HG03060 (cell line): Measurements from ENCODE around the gene WSCD1.

Experiments used
- ATAC-seq: cut with Tn5 transposase; IDR thresholded peaks from one replicate; pipeline ENCODE4 v1.9.1; 2021; ENCODE audit warnings: low read depth, moderate number of reproducible peaks; ENCODE audit not compliant: unreplicated experiment

The WSCD1 gene

DNA sequence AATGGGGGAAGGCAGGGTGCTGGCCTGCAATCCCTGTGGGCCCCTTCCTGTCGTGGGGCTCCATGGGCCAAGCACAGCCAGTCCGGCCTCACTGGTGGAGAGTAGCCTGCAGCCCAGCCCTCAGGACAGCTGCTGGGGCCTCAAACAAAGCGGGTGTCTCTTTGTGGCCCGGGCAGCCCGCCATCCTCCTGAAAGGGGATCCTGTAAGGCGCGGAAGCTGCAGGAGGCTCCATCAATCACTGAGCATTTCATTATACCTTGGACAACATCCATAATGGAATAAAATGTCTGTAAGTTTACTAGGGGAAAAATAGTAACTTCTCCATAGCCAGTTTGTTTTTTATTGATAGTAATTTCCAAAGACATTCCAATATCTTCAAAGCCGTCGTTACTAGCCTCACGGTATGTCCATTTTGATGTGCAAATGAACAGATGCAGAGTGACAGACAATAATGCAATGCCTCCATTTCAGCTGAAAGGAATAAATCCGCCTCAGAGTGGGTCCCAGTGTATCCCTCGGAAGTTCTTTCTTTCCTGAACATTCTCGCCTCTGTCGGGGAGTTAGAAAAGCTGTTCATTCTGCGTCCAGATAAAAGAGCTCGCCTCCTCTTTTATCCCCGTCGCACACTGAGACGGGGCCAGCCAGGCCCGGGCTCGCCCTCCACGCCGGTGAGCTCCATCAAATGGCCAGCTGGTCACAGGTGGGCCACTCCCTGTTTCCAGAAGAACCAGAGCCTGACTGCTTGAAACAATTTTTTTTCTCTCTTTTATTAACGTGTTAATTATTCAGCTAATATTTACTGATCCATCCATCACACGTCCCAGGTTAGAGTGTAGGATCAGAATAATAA is 14.4 kb downstream of the WSCD1 start:
- no peak for ATAC-seq

DNA sequence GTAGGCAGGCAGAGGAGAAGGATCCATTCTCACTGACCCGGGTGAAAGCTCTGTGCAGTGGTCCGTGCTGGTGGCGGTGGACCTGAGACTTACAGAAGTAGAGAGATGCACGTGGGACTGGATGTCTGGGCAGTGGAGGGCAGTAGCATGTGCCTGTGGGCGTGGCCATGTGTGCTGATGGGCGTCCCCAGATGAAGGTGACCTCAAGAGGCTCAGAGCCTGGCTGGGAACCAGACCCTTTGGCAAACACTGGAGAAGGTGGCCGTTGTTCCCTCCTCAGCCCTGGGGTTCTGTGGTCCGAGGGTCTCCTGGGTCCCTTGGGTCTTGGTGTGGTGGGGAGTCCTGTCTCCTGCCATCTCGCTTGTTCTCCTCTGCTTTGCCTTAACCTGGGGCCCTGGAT is 15.6 kb downstream of the WSCD1 start:
- ATAC-seq, result no peak

DNA sequence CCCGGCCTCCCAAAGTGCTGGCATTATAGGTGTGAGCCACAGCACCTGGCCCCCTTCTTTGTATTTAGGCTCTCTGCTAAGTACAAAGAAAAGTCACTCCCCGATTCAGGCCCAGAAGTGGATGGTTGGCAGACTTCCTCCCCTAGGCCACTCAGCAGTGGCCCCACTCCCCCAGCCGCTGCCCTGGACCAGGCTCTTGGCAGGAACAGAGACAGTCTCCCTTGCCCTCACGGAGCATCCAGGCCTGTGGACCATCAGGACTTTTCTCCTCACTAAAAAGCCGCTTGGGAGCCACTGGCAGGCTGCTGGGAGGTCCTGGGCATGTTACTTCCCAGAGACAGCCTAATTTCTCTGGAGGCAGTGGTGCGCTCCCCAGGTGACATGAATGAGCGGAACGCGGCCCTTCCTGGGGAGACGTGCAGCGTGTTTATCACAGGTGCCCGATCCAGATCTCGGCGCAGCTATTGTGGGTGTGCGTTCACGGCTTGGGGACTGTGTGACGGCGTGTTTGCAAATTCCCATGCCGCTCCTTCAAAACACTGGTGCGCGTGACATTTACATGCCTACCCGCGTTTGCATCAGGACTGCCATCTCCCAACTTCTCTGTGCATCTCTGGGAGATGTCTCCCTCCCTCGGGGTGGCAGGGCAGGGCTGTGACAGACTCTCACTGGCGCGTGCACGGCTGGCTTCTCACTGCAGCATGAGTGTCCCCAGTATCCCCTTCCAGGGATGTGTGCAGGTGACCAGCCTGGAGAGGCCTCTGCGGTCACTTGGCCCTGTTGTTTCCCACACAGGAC is 16.6 kb downstream of the WSCD1 start:
- ATAC-seq, result no peak

DNA sequence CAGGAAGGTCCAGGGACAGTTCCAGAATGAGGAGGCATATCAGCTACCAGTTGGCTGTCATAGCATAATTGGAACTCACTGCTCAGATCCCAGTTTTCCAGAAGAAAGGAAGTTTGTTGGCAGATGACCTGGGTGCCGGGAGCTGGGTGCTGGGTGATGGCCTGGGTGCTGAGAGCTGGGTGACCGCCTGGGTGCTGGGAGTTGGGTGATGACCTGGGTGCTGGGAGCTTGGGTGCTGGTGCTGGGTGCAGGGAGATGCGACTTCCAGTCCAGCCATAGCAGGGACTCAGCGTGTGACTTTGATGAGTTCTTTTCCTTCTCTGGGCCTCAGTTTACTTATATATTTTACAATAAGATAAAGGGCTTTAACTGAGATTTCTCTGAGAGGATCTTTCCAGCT is 18.0 kb downstream of the WSCD1 start:
- no peak for ATAC-seq

DNA sequence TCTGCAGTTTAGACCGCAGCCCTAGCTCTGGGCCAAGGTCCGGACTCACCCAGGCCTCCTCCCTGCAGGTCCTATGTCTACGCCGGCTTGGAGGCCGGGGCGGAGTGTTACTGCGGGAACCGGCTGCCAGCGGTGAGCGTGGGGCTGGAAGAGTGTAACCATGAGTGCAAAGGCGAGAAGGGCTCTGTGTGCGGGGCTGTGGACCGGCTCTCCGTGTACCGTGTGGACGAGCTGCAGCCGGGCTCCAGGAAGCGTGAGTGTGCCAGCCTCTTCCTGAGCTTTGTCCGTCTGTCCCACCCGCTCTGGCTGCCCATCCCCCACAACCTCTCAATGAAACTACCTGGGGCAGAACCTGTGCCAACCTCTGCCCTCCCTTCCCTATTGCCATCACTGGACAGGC is 20.1 kb downstream of the WSCD1 start:
- ATAC-seq, result no peak

DNA sequence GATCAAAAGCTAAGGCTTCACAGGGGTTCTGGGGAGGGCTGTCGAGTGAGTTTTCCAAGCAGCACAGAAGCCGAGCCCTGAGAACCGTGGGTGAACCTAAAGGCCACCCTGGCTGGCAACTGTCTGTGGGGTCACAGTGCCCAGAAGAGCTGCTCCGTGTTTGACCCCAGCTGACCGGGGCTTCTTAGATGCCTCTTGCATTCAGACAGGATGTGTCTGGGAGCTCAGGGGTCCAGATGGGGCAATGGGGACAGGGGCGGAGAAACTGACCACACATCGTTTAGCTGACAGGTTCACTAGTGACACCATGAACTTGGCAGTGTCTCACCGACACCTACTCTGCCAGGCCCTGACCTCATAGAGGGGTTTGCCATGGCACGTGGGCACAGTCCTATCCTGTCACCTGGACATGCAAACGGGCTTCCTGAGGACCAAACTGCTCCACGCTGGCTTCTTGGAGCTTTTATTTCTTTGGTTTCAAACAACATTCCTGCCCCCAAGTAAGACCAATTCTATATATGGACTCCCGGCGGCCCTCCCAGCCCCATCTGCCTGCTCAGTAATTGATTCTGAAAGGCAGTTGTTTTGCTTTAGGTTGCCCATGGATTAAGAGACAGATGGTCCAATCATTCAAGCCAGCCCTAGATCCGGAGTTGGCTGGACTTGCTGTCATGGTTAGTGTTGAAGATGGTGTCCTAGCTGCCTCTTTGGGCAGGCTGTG is 22.2 kb downstream of the WSCD1 start:
- ATAC-seq, result no peak

DNA sequence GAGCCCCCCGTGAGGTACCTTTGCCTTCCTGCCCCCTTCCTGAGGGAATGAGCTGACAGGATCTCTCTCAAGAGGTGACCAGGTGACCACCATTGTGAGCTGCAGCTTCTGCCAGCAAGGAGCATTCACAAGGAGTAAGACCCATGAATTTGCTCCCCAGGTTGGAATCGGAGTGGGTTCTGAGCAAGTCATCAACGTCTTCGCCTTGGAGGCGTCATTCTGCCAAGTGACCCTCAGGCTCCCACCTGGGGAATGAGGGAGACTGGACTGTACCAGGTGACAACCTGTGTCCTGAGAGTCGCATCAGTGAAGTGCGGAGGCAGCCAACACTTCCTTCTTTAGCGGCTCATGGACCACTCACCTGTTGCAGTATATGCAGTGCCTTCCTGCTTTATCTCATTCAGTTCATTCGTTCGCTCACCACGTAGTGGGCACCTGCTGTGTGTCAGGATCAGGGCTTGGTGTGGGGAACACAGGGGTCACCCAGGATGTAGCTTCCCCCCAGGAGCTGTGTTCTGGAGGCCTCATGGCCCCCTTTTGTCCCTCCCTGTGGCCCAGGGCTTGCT is 22.8 kb downstream of the WSCD1 start:
- ATAC-seq, result no peak

DNA sequence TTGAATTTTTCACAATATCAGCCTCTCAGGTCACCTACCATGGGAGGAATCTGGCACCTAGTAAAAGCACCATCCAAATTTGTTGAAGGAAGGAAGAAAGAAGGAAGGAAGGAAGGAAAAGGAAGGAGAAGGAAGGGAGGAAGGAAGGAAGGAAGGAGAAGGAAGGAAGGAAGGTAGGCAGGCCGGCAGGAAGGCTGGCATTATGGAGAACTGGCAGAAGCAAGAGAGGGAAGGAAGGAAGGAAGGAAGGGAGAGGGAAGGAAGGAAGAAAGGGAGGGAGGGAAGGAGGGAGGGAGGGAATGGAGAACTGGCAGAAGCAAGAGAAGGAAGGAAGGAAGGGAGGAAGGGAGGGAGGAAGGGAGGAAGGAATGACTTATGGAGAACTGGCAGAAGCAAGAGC is 24.3 kb downstream of the WSCD1 start:
- no peak for ATAC-seq

DNA sequence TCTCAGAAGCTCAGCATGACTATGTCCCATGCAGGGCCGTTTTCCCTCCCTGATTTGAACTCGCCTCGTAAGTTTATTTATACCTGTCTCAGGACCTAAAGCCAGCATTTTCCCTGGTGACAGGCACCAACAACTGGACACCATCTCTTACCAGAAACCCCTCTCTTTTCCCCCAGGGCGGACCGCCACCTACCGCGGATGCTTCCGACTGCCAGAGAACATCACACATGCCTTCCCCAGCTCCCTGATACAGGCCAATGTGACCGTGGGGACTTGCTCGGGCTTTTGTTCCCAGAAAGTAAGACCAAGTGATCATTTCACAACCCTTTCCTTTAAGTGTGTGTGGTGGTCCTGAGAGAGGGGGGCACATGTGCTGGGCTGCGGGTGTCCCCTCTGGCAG is 24.7 kb downstream of the WSCD1 start:
- ATAC-seq, result no peak

DNA sequence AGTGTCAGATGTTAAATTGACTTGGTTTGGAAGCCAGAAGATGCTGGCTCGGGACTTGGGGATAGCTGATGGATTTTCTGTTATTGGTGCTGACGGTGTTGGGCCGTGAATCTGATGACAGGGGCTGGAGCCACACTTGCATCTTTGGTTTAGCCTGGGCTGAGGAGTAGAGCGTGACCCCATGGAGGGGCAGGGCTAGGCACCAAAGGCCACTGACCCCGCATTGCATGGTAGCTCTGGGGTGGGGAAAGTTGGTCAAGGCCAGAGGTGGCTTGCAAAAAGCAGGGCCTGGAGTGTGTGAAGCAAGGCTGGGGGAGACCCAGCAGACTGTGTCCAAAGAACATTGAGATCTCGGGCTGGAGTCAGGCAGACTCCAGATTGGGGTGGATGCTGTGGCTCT is 25.3 kb downstream of the WSCD1 start:
- no peak for ATAC-seq

DNA sequence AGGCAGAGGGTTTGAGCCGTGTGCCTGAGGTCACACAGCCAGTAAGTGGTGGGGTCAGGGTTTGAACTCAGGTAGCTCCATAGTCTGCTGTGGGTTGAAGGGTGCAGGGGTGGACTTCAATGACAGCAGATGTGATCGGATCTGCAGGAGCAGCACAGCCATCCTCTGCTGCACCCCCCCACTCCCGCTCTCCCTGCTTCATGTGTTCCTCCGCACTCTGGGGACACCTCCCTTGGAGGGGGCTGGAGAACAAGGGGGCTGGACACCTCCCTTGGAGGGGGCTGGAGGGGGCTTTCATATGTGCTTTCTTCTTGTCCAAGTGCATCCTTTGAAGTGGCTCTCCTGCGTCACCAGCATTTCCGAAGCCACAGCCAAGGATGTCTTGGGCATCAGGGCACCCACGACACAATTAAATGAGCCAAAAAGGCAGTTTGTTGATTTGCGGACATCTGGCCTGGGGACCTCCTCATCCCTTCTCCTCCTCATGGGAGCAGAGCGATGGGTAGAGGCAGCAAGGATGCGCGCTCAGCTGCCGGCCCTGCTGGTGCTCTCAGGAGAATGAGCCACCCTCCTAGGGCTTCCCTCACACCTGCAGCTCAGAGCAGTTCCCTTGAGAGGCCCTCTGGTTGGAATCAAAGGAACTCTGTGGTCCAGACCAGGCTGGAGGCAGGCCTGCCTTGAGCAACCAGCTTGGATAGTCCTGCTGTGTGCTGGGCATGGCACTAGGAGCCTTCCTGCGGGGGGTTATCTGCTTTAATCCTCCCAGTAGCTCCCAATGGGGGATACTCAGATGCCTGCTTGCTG is 26.2 kb downstream of the WSCD1 start:
- ATAC-seq, result no peak

DNA sequence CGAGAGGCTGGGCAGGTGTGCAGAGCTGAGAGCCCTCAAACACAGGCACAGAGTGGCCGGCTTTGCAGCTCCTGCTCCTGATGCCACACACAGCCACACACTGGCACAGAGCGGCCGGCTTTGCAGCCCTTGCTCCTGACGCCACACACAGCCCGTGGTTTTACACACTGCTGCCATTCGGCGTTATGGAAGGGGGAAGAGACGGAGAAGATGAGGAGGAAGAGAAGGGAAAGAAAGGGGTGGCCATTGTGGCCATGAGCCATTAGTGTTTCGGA is 26.8 kb downstream of the WSCD1 start:
- ATAC-seq, result no peak

DNA sequence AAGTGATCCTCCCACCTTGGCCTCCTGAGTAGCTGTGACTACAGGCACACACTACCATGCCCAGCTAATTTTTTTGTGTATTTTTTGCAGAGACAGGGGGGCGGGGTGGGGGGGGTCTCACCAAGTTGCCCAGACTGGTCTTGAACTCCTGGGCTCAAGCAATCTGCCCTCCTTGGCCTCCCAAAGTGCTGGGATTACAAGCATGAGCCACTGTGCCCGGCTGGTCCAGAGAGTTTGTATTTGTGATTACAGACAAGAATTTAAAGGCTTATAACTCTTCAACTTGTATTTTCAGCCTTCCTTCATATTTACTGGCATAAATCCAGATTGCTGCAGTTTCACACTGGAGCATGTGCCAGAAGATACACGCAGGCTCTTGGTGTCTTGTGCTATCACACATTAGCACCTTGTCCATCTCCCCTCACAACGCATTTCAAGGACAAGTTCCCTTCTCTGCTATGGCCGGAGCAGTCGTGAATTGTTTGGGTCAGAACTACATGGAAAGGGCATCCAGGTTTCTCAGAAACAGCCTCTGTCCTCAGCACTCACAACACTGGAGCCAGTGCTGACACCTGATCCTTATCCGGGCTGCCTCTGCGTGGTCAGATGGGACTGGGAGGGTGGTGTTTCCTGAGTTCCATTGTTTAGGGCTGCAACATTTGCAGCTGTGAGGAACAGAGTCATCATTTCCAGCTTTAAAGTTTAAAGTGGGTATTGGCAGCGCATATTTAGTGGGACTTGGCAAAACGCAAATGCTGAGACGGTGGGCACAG is 28.1 kb downstream of the WSCD1 start:
- ATAC-seq, result no peak

DNA sequence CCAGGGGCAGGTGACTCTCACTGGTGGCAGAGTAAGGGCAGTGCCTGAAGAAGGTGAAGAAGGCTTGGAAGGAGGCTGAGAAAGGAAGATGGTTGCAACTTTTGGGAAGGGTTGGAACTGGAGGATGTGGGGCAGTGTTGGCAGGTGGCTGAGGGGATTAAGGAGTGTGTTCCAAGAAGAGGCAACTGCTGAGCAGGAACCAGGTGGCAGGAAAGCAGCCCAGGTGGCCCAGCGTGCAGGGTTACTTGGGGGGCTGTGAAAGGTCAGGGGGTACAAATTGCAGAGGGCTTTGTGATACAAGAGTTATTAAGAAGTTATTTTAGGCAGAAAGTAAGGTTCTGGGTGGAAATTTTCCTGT is 28.6 kb downstream of the WSCD1 start:
- ATAC-seq, result no peak

DNA sequence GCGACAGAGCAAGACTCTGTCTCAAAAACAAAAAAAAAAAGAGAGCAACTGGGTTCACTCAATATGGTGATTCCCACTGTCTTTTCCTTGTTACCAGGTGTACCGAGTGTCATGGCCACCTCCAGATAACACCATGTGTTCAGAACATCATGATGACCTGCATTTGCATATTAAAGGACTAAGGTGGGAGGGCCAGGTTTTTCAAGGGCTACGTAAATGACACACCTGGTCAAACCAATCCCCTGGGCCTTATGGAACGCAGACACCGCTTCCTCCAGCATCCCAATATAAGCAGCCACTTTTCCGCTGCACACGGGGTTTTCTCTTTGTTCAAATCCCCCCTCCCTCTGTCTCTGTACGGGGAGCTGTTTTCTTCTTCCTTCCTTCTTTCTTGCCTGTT is 29.3 kb downstream of the WSCD1 start:
- no peak for ATAC-seq

DNA sequence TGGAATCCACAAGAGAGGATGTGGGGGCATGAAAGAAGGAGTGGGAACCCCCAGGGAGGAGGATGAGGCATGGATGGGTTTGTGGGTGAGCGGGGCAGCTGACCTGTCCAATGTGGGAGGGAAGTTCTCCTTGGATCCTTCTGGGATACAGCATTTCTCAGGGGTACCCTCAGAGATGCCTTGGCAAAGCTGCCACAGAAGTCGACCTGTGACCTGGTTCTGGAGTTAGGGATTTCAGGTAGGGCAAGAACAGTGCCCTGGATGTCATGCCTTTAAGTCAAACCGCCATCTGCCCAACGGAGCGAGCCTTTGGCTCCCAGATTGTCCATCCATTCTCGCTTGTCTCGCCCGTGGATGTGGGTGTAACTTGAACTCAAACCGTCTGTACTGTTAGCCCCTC is 30.0 kb downstream of the WSCD1 start:
- no peak for ATAC-seq

DNA sequence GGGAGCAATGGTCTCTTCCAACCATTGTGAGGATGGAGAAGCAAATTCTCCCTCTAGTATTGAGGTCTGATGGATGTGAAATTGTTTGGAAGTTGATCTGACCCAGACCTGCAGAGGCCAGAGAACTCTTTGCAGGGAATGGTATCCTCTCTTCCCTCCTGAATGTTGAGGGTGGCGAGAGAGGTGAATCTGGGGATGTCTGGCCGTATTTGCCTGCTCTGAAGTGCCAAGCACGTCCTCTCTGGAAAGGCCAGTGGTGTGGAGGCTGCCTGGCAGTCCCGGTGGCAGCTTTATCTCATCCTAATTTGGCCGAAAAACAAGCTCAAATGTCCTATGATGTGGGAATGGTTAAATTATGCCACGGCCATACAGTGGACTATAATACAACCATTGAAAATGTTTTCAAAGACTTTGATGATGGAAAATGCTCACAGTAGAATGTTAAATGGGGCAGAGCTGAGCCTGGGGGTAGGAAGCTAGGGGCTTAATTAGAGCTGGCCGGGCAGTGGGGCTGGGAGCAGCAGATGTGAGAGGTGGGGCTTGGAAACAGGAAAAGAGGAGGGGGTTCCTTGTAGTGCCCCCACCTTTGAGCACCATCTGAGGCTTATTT is 30.8 kb downstream of the WSCD1 start:
- no peak for ATAC-seq

DNA sequence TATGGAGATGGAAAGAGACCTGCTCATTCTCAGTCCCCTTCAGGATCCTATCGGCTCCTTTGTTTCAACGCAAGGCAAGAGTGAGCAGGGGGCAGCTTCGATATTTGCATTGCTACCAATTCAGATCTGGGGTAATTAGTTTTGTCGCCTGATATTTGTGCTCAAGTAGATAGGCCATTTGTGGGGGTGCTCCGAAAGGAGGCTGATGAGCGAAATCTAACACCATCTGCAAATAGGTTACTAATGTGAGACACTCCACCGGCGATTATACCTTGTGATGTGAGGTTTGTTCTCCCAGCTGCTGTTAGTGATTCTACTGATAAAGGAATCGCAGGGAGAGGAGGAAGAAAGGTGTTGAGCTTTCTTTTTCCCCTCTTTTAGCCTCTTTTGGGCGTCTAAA is 31.5 kb downstream of the WSCD1 start:
- no peak for ATAC-seq

DNA sequence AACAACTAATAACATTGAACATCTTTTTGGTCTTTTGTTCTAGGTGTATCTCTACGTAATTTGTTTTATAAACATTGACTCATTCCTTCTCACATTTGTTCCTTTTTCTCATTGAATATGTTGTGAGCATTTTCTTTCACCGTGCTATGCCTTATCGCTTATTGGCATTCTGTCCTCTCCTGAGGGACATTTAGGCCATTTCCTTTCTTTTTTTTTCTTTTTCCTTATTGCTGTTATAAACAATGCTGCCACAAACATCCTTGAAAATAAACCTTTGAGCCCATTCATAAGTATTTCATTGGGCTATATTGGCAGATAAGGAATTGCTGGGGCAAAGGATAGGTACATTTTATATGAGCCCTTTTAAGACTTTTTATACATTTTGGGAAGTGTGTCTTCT is 32.4 kb downstream of the WSCD1 start:
- no peak for ATAC-seq
